Gastrocnemius medialis (tissue), 4 donors: Measurements from ENCODE around the gene LBHD2.

Experiments used
- POLR2A ChIP-seq, 2 donors: fragments of 450-650 bp; IDR thresholded peaks; one replicate each; pipeline ENCODE4 v1.6.1; 2017; ENCODE audit warnings: antibody characterized with exemption in 2 of 2, mild to moderate bottlenecking in 2 of 2, moderate library complexity in 2 of 2
- TF ChIP-seq, protein P1 (sequence below), 5 experiments: fragments of 450-650 bp in 3 of 5; fragments of 200-600 bp in 2 of 5; sonication (generic) in 2 of 5; IDR thresholded peaks in 4 of 5; conservative IDR thresholded peaks in 1 of 5; 1 replicate in 4 of 5; 2 replicates in 1 of 5; pipeline ENCODE4 v1.5.1; 2016 to 2019; ENCODE audit warnings: antibody characterized with exemption in 5 of 5, mild to moderate bottlenecking in 3 of 5, moderate library complexity in 3 of 5

DNA sequence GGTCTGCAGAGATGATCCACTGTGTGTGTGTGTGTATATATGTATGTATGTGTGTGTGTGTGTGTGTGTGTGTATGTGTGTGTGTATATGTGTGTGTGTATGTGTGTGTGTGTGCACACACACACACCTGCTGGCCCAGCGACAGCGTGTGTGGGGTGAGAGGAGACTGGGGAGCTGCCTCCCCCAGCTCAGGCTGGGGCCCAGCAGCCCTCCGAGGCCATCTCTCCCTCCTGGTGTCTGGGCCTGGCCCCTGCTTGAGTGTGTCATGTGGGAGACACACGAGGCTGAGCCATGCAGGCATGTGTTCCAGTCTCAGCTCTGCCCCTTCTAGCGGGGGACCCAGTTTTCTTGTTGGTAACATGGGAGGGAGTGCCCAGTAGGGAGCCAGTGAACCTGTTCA is 29.3 kb downstream of the LBHD2 start:
- TF ChIP-seq, protein P1, sequence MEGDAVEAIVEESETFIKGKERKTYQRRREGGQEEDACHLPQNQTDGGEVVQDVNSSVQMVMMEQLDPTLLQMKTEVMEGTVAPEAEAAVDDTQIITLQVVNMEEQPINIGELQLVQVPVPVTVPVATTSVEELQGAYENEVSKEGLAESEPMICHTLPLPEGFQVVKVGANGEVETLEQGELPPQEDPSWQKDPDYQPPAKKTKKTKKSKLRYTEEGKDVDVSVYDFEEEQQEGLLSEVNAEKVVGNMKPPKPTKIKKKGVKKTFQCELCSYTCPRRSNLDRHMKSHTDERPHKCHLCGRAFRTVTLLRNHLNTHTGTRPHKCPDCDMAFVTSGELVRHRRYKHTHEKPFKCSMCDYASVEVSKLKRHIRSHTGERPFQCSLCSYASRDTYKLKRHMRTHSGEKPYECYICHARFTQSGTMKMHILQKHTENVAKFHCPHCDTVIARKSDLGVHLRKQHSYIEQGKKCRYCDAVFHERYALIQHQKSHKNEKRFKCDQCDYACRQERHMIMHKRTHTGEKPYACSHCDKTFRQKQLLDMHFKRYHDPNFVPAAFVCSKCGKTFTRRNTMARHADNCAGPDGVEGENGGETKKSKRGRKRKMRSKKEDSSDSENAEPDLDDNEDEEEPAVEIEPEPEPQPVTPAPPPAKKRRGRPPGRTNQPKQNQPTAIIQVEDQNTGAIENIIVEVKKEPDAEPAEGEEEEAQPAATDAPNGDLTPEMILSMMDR (IDR thresholded peaks at IDR 0.05 in 4 of 5, conservative IDR thresholded peaks at IDR 0.05 in 1 of 5) = no peak
- no peak for TF ChIP-seq POLR2A (IDR thresholded peaks at IDR 0.05)
